ENCODE data around the gene SLC15A3.

The SLC15A3 gene

DNA sequence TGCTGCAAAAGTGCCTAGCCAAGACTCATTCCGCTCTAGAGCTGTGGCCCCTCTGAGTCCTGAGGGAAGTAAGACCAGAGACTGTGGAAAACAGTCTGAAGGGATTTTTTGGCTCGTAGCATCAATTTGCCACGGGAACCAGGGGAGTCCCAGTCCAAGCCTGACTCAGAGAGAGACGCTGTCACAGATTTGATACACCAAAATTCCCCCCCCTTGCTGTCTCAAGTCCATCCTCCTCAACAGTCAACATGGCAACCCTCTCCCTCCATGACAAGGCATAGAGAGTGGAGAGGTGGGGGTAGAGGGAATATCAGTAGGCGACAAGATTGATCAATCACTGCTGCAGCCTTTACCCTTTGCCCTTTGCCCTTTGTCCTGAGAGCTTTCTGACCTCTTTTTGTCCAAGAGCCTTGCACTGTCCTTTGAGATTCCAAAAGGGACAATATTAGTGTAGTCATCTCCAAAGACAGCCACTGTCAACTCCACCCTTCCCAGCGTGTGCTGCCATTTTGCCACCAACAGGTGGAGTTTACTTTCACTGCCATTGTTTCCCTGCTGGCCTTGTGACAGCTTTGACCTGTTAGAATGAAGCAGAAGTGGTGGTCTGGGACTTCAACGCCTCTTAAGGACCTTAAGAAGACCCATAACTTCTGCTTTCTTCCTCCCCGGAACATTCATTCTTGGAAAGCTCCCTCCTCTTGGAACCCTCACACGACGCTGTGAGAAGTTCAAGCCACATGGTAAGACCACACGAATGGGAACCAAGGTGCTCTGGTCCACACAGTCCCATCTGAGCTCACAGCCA lies 7.3 kb downstream of the SLC15A3 start:
- H3K9ac ChIP-seq (ENCODE audit: low read depth, low read length, poor library complexity), result no peak overlapping the region
- H3K36me3 ChIP-seq (replicated peaks in 1 of 2; ENCODE audit: control insufficient read depth in 2 of 2, insufficient read depth in 2 of 2, low read length in 2 of 2), result no peaks in the 10 kb centered on the region
- H3K27me3 ChIP-seq (ENCODE audit: control insufficient read depth in 3 of 3, insufficient read depth in 3 of 3, low read depth in 1 of 3, low read length in 3 of 3), result no peaks in the 10 kb centered on the region
- no peak overlapping the region for H3K27ac ChIP-seq (replicated peaks; ENCODE audit: low read length)
- H3K18ac ChIP-seq (ENCODE audit: low read length), result no peak overlapping the region
- no peak overlapping the region for H4K91ac ChIP-seq (ENCODE audit: low read depth, low read length, poor library complexity)
- peaks cover 11% of the 10 kb centered on the region in 2 donors for H3K4me1 ChIP-seq (ENCODE audit: control insufficient read depth in 2 of 2, insufficient read depth in 1 of 2, low read depth in 1 of 2, low read length in 2 of 2)
- no peak overlapping the region for H2BK15ac ChIP-seq (ENCODE audit: low read length)
- H3K14ac ChIP-seq (ENCODE audit: low read length), result no peak overlapping the region
- no peak overlapping the region for H2AK5ac ChIP-seq (ENCODE audit: low read depth, low read length)
- H3K4me3 ChIP-seq (ENCODE audit: low read length in 2 of 2), result no peak overlapping the region
- H3K4ac ChIP-seq (ENCODE audit: low read length), result no peak overlapping the region
- no peaks in the 10 kb centered on the region for H3K79me1 ChIP-seq (ENCODE audit: low read depth, low read length)
- DNase-seq (ENCODE audit: low spot score), result no peak
- no CpG with 5 or more reads among the region's 11 CpGs for WGBS, 2 donors (ENCODE audit: extremely low coverage in 2 of 2, insufficient read length in 2 of 2, insufficient replicate concordance in 1 of 2)
- H2BK12ac ChIP-seq (ENCODE audit: low read length), result no peak overlapping the region
- H2AFZ ChIP-seq (ENCODE audit: low read length), result no peak overlapping the region
- no peaks in the 10 kb centered on the region for H3K9me3 ChIP-seq (replicated peaks in 1 of 2; ENCODE audit: control insufficient read depth in 2 of 2, insufficient read depth in 1 of 2, low read depth in 1 of 2, low read length in 2 of 2)
- H4K8ac ChIP-seq (ENCODE audit: low read depth, low read length), result no peak overlapping the region
- no peak overlapping the region for H3K4me2 ChIP-seq (ENCODE audit: insufficient read depth, low read length, poor library complexity, severe bottlenecking)
- peak overlapping the region; percentile 5 for H3K23ac ChIP-seq (ENCODE audit: low read depth, low read length, poor library complexity)
- no peak overlapping the region for H2BK120ac ChIP-seq (ENCODE audit: low read depth, low read length)
- no peak overlapping the region for H2BK5ac ChIP-seq (ENCODE audit: low read length)

DNA sequence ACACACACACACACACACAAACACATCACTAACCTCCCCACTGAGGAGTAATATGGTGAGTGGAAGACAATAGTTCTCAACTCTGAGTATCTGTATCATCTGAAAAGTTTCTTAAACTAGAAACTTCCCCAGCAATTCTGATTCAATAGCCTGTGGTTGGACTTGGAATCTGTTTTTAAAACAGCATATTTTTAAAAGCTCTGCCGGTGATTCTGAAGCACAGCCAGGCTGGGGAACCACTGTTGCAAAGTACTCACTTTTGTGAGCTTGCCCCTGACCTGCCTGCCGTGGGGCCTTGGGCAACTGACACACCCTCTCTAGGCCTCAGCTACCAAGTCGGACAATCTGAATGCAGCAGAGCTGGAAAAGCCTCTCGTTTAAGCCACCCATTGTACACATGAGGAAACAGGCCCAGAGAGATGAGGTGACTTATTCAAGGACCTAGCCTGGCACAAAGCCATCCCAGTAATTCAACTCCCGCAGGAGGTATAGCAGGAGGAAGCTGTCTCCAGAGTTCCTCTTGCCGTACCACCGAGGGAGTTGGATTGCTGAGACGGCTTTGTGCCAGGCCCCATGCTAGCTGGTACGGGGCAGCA lies 8.9 kb downstream of the SLC15A3 start:
- Histone ChIP-seq H3K4me3 (ENCODE audit: low read length in 2 of 2) (no peak overlapping the region), H3K36me3 (replicated peaks in 1 of 2; ENCODE audit: control insufficient read depth in 2 of 2, insufficient read depth in 2 of 2, low read length in 2 of 2) (no peaks in the 10 kb centered on the region), H2BK15ac (ENCODE audit: low read length) (no peak overlapping the region), H3K79me1 (ENCODE audit: low read depth, low read length) (no peaks in the 10 kb centered on the region), H3K9me3 (replicated peaks in 1 of 2; ENCODE audit: control insufficient read depth in 2 of 2, insufficient read depth in 1 of 2, low read depth in 1 of 2, low read length in 2 of 2) (no peaks in the 10 kb centered on the region), H4K91ac (ENCODE audit: low read depth, low read length, poor library complexity) (no peak overlapping the region), H3K4me1 (ENCODE audit: control insufficient read depth in 2 of 2, insufficient read depth in 1 of 2, low read depth in 1 of 2, low read length in 2 of 2) (peaks cover 8 to 10% of the 10 kb centered on the region in 2 donors), H2AK5ac (ENCODE audit: low read depth, low read length) (no peak overlapping the region), H3K27ac (replicated peaks; ENCODE audit: low read length) (no peak overlapping the region), H2AFZ (ENCODE audit: low read length) (no peak overlapping the region), H3K18ac (ENCODE audit: low read length) (no peak overlapping the region), H2BK120ac (ENCODE audit: low read depth, low read length) (no peak overlapping the region), H2BK12ac (ENCODE audit: low read length) (no peak overlapping the region), H3K27me3 (ENCODE audit: control insufficient read depth in 3 of 3, insufficient read depth in 3 of 3, low read depth in 1 of 3, low read length in 3 of 3) (no peaks in the 10 kb centered on the region), H4K8ac (ENCODE audit: low read depth, low read length) (no peak overlapping the region), H3K4ac (ENCODE audit: low read length) (no peak overlapping the region), H3K4me2 (ENCODE audit: insufficient read depth, low read length, poor library complexity, severe bottlenecking) (no peak overlapping the region), H2BK5ac (ENCODE audit: low read length) (no peak overlapping the region), H3K14ac (ENCODE audit: low read length) (no peak overlapping the region), H3K23ac (ENCODE audit: low read depth, low read length, poor library complexity) (no peak overlapping the region), H3K9ac (ENCODE audit: low read depth, low read length, poor library complexity) (no peak overlapping the region)
- WGBS, 2 donors (ENCODE audit: extremely low coverage in 2 of 2, insufficient read length in 2 of 2, insufficient replicate concordance in 1 of 2), result no CpG with 5 or more reads among the region's 9 CpGs
- DNase-seq (ENCODE audit: low spot score), result no peak

DNA sequence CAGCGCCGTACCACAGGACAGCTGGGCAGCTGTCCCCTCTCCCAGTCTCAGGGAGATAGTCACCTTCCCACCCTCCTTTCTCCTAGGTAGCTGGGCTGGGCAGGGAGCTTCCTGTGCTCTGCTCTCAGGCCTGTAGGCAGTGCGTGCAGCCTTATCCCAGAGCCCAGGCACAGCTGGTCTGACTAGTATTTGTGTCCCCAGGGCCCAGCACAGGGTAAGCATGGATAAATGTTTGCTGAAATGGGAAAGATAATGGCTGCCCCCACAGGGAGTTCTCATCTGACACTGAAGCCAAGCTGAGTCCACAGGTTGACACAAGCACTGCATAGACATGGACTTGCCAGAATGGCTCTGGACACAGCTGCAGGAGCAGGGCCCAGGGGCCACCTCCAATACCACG lies 9.8 kb downstream of the SLC15A3 start:
- H4K91ac ChIP-seq (ENCODE audit: low read depth, low read length, poor library complexity), result no peak overlapping the region
- no peak overlapping the region for H2AK5ac ChIP-seq (ENCODE audit: low read depth, low read length)
- H3K36me3 ChIP-seq (replicated peaks in 1 of 2; ENCODE audit: control insufficient read depth in 2 of 2, insufficient read depth in 2 of 2, low read length in 2 of 2), result peaks cover under 1 to 4% of the 10 kb centered on the region in 2 donors
- H2BK12ac ChIP-seq (ENCODE audit: low read length), result no peak overlapping the region
- peak overlapping the region; percentile 11 for H3K18ac ChIP-seq (ENCODE audit: low read length)
- no peak overlapping the region for H3K9ac ChIP-seq (ENCODE audit: low read depth, low read length, poor library complexity)
- no peak overlapping the region for H4K8ac ChIP-seq (ENCODE audit: low read depth, low read length)
- no peak overlapping the region for H3K4me2 ChIP-seq (ENCODE audit: insufficient read depth, low read length, poor library complexity, severe bottlenecking)
- no peak overlapping the region for H3K27ac ChIP-seq (replicated peaks; ENCODE audit: low read length)
- H2AFZ ChIP-seq (ENCODE audit: low read length), result no peak overlapping the region
- H3K79me1 ChIP-seq (ENCODE audit: low read depth, low read length), result no peaks in the 10 kb centered on the region
- no peak overlapping the region for H2BK120ac ChIP-seq (ENCODE audit: low read depth, low read length)
- H2BK5ac ChIP-seq (ENCODE audit: low read length), result no peak overlapping the region
- WGBS, 2 donors (ENCODE audit: extremely low coverage in 2 of 2, insufficient read length in 2 of 2, insufficient replicate concordance in 1 of 2), result no CpG with 5 or more reads among the region's 4 CpGs
- H3K23ac ChIP-seq (ENCODE audit: low read depth, low read length, poor library complexity), result peak overlapping the region; percentile 13
- no peak for DNase-seq (ENCODE audit: low spot score)
- no peaks in the 10 kb centered on the region for H3K27me3 ChIP-seq (ENCODE audit: control insufficient read depth in 3 of 3, insufficient read depth in 3 of 3, low read depth in 1 of 3, low read length in 3 of 3)
- no peak overlapping the region for H2BK15ac ChIP-seq (ENCODE audit: low read length)
- H3K4me1 ChIP-seq (ENCODE audit: control insufficient read depth in 2 of 2, insufficient read depth in 1 of 2, low read depth in 1 of 2, low read length in 2 of 2), result peaks cover 3% of the 10 kb centered on the region in 2 donors
- H3K9me3 ChIP-seq (replicated peaks in 1 of 2; ENCODE audit: control insufficient read depth in 2 of 2, insufficient read depth in 1 of 2, low read depth in 1 of 2, low read length in 2 of 2), result no peaks in the 10 kb centered on the region
- H3K4ac ChIP-seq (ENCODE audit: low read length), result no peak overlapping the region
- no peak overlapping the region for H3K4me3 ChIP-seq (ENCODE audit: low read length in 2 of 2)
- H3K14ac ChIP-seq (ENCODE audit: low read length), result no peak overlapping the region

DNA sequence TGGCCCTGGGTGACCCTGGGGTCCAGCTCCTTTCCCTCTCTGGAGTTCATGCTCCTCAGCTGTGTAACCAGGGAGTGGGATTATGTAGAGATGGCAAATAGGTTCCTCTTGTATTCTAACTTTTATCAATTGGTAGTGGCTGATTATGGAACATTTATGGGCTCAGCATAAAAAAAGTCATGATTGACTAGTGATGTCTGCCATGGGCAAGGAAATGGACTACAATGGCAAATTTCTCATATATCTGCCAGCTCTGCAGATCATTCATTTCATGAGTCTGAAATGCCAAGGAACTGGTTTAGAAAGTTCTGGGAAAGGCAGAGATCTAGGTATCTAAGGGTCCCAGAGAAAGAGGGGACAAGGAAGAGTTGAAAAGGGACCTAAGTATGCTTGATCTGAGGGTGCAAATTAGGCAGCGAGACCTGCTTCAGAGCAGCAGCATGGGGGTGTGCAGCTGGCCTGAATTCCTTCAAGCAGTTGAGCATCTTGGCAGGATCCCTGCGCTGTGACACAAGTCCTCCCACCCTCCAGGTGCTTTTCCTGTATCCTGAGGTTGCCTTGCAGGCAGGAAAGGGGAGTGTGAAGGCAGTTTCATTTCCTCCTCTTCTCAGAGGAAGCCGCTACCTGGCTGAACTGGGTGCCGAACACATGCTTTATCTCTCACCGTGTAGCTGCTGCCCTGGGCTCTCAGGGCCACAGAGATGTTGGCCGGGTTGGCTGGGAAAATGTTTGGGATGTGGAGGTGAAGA lies 10.4 kb downstream of the SLC15A3 start:
- Histone ChIP-seq H4K91ac (ENCODE audit: low read depth, low read length, poor library complexity) (no peak overlapping the region), H3K9ac (ENCODE audit: low read depth, low read length, poor library complexity) (no peak overlapping the region), H3K27me3 (ENCODE audit: control insufficient read depth in 3 of 3, insufficient read depth in 3 of 3, low read depth in 1 of 3, low read length in 3 of 3) (no peaks in the 10 kb centered on the region), H3K36me3 (replicated peaks in 1 of 2; ENCODE audit: control insufficient read depth in 2 of 2, insufficient read depth in 2 of 2, low read length in 2 of 2) (peaks cover 3 to 11% of the 10 kb centered on the region in 2 donors), H3K4ac (ENCODE audit: low read length) (no peak overlapping the region), H2BK5ac (ENCODE audit: low read length) (no peak overlapping the region), H3K4me1 (ENCODE audit: control insufficient read depth in 2 of 2, insufficient read depth in 1 of 2, low read depth in 1 of 2, low read length in 2 of 2) (peaks cover 1 to 3% of the 10 kb centered on the region in 2 donors), H3K27ac (replicated peaks; ENCODE audit: low read length) (no peak overlapping the region), H3K79me1 (ENCODE audit: low read depth, low read length) (no peaks in the 10 kb centered on the region), H3K18ac (ENCODE audit: low read length) (no peak overlapping the region), H3K14ac (ENCODE audit: low read length) (no peak overlapping the region), H2BK15ac (ENCODE audit: low read length) (no peak overlapping the region), H3K23ac (ENCODE audit: low read depth, low read length, poor library complexity) (peak overlapping the region; percentile 13), H3K4me3 (ENCODE audit: low read length in 2 of 2) (no peak overlapping the region), H3K9me3 (replicated peaks in 1 of 2; ENCODE audit: control insufficient read depth in 2 of 2, insufficient read depth in 1 of 2, low read depth in 1 of 2, low read length in 2 of 2) (no peaks in the 10 kb centered on the region), H2BK12ac (ENCODE audit: low read length) (no peak overlapping the region), H2BK120ac (ENCODE audit: low read depth, low read length) (no peak overlapping the region), H3K4me2 (ENCODE audit: insufficient read depth, low read length, poor library complexity, severe bottlenecking) (no peak overlapping the region), H4K8ac (ENCODE audit: low read depth, low read length) (no peak overlapping the region), H2AFZ (ENCODE audit: low read length) (no peak overlapping the region), H2AK5ac (ENCODE audit: low read depth, low read length) (peak overlapping the region; percentile 16)
- WGBS, 2 donors (ENCODE audit: extremely low coverage in 2 of 2, insufficient read length in 2 of 2, insufficient replicate concordance in 1 of 2), result no CpG with 5 or more reads among the region's 6 CpGs
- no peak for DNase-seq (ENCODE audit: low spot score)

All from neuronal stem cell (in vitro differentiated cells).